NOMO-1 (cell line): ENCODE results near the gene SYVN1.

ENCODE experiments used
- DNase-seq, 2 experiments: peaks; one replicate each; lab custom pipeline; 2025; ENCODE audit not compliant: unreplicated experiment in 2 of 2; lab: John Stamatoyannopoulos, UW

The SYVN1 gene

GRCh38 chr11:65095974-65096806 lies 38.1 kb downstream of the SYVN1 start, which contains the start of gene VPS51:
Gene VPS51 (plus strand): TSS chr11:65096214. CDS start chr11:65096251, 37 bp downstream.
- DNase-seq, result peak; percentile 88 to 89

DNA sequence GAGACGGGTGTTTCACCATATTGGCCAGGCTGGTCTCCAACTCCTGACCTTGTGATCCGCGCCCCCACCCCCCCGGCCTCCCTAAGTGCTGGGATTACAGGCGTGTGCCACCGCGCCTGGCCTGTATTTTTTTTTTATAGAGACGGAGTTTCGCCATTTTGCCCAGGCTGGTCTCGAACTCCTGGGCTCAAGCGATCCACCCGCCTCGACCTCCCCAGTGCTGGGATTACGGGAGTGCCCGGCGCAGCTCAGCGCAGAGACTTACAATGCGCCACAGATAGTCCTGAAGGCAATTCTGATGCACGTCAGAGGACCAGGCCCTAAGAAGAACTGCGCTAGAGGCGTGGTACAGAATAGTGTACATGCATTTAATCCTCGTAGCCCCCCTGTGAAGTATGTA lies 38.9 kb downstream of the SYVN1 start:
- no peak for DNase-seq

DNA sequence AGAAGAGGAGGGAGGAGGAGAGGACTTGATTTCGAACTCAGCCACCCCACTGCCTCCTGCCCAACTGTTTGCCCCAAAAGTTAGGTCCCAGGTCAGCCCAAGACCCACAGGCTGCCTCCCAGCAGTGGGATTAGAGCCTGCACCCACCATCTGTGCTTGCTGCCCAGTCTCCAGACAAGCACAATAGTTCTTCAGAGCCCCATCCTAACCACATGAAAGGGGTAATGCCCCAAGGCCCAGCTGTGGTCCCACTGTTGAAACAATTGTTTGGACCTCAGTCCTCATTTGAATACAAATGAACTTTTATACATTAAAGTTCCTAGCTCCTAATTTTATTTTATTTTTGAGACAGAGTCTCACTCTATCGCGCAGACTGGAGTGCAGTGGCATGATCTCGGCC lies 43.7 kb downstream of the SYVN1 start:
- DNase-seq, result no peak

DNA sequence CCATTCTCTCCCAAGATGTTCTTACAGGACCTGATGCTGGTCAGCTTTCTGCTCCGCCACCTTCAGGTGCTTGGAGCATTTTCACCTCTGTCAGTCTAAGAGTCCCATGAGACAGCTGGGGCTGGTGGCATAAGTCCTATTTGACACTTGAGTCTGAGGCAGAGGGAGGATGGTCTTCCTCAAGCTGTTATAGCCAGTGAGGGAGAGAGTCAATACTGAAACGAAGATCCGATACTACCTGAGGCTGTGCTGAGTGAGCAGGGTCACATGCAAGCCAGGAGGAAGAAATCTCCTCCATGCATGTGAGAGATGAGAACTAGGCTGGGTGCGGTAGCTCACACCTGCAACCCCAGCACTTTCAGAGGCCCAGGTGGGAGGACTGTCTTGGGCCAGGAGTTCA lies 44.7 kb downstream of the SYVN1 start:
- no peak for DNase-seq

DNA sequence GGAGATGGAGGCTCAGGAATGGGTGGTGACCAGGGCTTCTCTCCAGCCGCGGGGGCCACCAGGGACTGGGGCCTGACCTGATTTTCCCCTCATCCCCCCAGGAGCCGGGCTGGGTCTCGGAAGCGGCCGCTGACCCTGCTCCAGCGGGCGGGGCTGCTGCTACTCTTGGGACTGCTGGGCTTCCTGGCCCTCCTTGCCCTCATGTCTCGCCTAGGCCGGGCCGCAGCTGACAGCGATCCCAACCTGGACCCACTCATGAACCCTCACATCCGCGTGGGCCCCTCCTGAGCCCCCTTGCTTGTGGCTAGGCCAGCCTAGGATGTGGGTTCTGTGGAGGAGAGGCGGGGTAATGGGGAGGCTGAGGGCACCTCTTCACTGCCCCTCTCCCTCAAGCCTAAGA lies 46.5 kb downstream of the SYVN1 start:
- no peak for DNase-seq

DNA sequence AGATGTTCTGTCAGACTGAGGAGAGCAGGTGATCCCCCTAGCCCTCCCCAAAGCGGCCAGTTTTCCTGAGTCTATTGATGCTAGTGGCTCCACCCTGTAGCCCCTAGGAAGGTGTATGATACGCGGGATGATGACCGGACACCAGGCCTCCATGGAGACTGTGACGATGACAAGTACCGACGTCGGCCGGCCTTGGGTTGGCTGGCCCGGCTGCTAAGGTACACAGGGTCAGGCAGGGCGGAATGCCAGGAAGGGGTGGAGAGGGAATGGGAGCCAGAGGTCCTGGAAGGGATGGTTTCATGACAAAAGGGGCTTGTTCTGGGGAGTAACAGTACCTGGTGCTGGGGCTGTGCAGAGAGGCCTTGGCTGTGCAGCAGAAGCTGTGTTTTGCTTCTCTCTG lies 47.1 kb downstream of the SYVN1 start:
- DNase-seq, result no peak

DNA sequence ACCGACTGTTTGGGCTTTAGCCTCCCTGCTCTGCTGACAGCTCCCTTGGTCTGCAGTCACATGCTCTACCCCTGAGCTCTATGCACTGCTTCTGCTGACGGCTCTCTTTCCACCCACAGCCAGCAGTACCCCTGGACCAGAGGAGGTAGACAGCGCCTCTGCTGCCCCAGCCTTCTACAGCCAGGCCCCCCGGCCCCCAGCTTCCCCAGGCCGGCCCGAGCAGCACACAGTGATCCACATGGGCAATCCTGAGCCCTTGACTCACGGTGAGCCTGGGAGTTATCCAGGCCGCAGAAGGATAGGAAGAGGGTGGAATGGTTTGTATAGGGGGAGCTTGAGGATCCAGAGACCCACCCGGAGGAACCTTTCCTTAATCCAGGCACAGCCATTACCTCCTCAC lies 47.5 kb downstream of the SYVN1 start:
- no peak for DNase-seq

DNA sequence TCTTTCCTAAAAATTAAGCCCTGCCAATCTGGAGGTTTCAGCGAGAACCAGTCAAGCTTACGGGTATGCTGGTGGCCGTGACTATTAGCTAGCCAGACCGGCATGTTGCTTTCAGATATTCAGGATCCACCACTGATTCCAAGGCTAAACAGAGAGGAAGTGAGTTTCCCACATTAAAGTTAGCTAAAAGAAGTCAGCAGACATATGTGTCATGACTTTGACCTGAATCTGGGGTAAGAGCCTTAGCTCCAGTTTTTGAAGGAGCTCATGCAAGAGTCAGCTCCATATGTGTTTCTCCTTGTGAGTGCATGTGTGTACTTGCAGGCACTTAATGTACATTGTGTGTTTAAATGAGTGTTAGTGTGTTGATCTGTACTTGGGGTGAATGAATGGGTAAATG lies 48.9 kb downstream of the SYVN1 start:
- DNase-seq, result no peak

DNA sequence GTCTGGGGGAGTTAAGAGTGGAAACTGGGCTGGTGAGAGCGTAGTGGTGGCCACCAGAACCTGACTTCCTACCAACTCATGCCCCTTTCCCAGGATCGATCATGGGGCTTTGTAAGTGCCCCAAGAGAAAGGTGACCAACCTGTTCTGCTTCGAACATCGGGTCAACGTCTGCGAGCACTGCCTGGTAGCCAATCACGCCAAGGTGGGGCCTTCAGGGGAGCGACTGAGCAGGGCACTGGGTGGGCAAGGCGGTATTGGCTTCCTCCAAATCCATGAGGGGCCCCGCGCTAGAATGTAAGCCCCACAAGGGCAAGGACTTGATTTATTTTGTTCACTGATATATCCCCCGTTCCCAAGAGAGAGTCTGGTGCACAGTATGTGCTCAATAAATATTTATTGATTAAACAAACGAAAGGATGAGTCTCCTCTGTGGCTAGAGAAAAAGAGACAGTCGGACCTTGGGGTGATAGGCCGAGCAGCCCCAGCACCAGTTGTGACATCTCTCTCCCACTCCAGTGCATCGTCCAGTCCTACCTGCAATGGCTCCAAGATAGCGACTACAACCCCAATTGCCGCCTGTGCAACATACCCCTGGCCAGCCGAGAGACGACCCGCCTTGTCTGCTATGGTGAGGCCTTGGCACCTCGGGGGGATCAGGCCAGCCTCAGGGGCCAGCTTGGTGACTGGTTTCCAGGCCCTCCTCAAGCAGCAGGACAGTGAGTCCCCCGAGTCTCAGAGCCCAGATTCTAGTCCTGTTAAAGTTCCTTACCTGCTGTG lies 49.5 kb downstream of the SYVN1 start:
- DNase-seq, result no peak

GRCh38 chr11:65083834-65084597 lies 50.3 kb downstream of the SYVN1 start, which contains the start of the genes CDCA5 and ZFPL1:
Gene CDCA5 (minus strand): TSS chr11:65084040. CDS start chr11:65083978, 62 bp downstream.
Gene ZFPL1 (plus strand): TSS chr11:65084222. CDS start chr11:65084699, 477 bp downstream.
- peak; percentile 92 to 97 for DNase-seq

- peak in 1 of 2 experiments; percentile 12 for DNase-seq
These were observed 51.0 kb downstream of the SYVN1 start for GRCh38 chr11:65083134-65083833.

DNA sequence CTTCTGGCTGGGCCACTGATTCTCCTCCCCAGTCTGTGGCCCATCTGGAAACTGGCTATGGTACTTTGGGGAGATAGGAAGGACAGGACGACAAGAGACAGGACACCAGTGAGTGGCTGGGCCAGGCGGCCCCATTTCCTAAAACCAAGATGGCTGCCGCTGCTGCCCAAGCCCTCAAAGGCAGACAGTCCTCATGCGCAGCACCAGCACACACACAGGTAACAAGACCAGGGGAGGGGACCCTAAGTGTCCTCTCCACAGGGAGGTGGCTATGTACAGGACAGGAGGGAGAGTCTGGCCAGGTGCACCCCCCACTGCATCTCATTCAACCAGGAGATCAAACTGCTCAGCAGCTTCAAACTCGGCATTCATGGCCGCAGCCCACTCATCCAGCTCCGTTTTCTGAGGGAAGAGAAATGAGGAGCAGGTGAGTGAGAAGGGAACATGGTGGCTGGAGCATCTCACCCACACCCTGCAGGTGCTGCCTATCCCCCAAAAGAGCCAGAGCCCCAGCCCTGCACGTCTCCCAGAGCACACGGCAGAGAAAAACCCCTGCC lies 55.5 kb downstream of the SYVN1 start:
- no peak for DNase-seq

- DNase-seq, result peak; percentile 9 to 37
These were observed 56.2 kb downstream of the SYVN1 start for GRCh38 chr11:65078151-65078550.

- DNase-seq, result no peak
These were observed 56.9 kb downstream of the SYVN1 start for GRCh38 chr11:65077451-65077850.
